ENCODE measurements around the gene SCG5.

DNA sequence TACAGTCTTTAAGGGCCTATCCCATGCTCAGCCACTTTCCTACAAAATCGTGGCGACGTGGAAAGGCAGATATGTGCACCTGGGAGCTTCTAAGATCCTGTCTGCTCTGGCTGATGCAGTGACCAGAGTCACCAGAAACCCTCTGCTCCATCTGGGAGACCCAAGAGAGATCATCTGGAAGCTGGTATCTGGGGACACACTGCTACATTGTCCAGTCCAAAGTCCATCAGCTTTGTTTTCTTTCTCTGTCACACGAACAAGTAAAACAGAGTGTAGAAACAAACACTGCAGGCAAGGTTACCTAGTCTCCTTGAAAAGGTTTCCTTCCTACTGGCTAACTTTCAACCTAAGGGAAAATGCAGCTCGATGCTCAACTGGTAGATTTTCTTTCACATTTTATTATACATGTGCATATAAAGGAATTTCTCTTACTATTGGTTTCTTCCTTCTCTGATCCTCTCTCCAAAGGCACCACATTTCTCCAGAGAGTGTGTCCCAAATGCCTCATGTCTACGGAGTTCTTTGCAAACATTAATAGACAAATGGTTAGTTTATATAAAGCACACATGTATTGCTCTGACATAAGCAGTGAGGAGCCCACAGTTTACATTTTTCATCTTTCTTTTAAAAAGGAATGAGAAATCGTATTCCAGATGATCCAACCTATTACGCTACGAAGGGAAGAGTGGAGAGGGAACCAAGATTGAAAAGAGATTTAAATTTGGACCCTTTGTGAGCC, 68.0 kb downstream of the SCG5 start:
- TF ChIP-seq CTCF (conservative IDR thresholded peaks at IDR 0.05; ENCODE audit: low read depth, low read length) (no peak), EZH2 (IDR thresholded peaks at IDR 0.05; ENCODE audit: low read length, unreplicated experiment) (no peak), EZH2phosphoT487 (IDR thresholded peaks at IDR 0.05; ENCODE audit: borderline replicate concordance, low read length) (no peak)

All from PC-3 (cell line).